ENCODE results near the gene ASCC3.
"Not testable (repeated sequence)": the region's sequence is repeated elsewhere in the genome, so short reads cannot be mapped to it uniquely, and the experiment has no call there.

ASCC3 gene, protein sequence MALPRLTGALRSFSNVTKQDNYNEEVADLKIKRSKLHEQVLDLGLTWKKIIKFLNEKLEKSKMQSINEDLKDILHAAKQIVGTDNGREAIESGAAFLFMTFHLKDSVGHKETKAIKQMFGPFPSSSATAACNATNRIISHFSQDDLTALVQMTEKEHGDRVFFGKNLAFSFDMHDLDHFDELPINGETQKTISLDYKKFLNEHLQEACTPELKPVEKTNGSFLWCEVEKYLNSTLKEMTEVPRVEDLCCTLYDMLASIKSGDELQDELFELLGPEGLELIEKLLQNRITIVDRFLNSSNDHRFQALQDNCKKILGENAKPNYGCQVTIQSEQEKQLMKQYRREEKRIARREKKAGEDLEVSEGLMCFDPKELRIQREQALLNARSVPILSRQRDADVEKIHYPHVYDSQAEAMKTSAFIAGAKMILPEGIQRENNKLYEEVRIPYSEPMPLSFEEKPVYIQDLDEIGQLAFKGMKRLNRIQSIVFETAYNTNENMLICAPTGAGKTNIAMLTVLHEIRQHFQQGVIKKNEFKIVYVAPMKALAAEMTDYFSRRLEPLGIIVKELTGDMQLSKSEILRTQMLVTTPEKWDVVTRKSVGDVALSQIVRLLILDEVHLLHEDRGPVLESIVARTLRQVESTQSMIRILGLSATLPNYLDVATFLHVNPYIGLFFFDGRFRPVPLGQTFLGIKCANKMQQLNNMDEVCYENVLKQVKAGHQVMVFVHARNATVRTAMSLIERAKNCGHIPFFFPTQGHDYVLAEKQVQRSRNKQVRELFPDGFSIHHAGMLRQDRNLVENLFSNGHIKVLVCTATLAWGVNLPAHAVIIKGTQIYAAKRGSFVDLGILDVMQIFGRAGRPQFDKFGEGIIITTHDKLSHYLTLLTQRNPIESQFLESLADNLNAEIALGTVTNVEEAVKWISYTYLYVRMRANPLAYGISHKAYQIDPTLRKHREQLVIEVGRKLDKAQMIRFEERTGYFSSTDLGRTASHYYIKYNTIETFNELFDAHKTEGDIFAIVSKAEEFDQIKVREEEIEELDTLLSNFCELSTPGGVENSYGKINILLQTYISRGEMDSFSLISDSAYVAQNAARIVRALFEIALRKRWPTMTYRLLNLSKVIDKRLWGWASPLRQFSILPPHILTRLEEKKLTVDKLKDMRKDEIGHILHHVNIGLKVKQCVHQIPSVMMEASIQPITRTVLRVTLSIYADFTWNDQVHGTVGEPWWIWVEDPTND (N-terminal part only)

DNA sequence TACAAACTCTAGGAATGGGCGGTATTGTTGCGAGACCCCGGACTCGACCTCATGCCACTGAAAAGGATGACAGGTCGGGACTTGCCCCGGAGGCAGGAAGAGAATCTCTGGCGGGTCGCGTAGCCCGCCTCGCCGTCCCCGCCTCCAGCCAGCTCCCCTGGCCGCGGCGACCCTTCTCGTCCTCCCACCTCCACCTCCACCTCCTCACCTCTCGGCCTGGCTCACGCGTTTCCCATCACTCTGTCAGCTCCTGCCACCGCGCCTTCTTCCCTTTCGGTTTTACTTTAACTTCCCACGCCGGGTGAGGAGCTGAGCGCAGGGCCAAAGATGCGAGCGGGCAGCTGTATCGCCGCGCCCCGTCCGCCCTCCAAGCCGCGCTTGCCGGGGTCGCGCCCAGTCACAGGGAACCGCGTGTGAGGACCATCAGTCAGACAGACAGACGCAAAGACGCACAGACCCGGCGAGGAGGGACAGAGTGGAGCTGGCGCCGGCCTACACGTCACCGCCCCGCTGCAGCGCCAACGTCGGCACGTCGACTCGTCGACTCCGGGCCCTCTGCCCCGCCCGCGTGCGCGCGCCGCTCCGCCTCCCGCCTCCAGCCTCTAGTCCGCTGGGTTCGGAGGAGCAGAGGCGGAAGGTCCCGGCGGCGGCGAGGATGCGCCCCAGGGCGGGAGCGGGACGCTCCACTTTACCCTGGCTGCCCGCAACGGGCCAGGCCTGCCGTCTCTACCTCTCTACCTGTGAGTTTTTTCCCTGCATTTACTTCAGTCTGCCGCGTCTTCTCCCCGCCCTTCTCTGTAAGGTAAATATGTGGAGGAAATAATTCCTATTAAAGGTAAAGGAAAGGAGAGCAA, at the start of gene ASCC3:
ASCC3 (minus strand) TSS at position 477 of the 854 bp plus-strand sequence. CDS start 13,332 bp downstream, outside the sequence.
- peak; percentile 54 for DNase-seq

DNA sequence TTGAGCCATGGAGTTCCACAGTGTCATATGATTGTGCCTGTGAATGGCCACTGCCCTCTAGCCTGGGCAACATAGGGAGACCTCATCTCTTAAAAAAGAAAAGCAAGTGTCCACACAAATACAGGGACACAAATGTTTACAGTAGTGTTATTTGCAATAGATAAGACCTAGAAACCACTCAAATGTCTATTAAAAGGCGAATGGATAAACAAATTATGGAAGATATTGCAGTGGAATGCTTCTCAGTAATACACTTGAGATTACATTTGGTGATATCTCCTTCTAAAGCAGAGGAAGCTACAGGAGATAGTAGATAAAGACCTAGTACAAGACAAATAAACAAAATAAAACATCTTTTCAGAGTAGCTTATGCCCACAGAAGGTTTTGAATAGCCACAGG, 44.6 kb upstream of the ASCC3 start:
- DNase-seq, result no peak

DNA sequence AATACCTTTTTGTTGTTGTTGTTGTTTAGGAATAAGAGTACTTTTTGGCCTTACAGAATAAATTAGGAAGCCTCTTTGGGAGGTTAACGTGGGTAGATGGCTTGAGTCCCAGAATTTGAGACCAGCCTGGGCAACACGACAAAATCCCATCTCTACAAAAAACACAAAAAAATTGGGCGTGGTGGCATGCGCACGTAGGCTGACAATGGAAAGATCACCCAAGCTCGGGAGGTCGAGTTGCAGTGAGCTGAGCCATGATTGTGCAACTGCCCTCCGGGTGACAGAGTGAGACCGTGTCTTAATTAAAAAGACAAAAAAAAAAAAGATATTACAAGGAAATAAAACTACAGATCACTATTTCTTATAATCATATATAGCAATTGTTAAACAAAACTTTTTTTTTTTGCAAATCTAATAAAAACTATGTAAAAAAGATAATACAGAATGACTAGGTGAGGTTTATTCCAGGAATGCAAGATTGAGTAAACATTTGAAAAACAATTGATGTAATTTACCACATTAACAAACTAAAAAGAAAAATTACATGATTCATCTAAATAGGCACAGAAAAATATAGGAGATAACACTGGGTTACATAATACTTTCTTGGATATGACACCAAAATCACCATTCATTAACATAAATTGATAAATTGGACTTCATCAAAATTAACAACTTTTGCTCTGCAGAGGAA, 43.6 kb upstream of the ASCC3 start:
- no peak for DNase-seq

DNA sequence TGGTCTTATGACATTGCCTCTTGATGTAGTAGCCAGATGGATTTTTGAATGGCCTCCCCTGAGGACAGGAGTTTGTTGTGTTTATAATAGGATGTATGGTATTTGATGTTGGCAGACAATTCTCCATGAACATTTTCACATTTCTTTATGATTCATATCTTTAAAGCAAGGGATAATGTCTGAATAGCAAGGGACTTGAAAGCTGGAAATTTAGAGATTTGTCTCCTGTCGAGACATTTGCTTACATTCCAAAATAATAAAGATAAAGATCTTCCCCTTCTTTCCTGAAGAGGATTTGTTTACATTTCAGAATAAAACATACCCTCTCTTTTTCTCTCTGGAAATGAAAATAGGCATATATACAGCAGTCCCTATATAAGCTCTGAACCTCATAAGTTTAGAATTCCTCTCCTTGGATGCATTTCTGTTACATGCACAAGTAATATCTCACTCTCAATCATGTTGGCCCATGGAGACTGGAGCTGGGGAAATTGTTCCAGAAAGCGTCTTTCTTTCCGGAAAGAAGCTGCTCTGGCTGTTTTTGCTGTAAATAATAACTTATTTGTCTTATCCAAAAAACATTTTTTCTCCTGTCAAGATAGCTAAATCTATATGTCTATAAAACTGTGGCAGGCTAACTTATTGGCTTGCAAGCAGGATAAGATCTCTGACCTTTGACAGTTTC, 42.5 kb upstream of the ASCC3 start:
- no peak for DNase-seq

DNA sequence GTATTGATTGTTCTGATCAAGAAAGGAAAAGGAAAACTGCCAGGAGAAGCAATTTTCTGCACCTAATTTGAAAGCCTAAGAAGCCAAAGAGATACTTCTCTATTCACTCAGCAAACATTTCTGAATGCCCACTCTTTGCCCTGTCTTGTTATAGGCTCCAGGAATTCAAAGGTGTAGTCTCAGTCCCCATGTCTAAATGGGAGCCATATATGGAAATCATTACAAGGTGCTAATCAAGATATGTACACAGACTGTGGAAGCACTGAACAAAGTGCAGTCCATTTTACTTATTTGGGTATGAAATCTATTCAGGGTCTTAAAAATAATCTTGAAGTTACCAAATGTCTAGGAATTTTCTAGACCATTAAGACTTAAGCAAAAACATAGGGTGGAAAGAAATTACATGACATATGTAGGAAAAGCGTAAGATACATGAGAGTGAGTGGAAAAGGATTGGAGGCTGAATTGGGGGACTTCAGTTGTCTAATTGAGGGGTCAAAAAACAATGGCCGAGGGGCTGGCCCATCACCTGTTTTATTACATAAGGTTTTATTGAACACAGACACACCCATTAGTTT, 39.0 kb upstream of the ASCC3 start:
- no peak for DNase-seq

DNA sequence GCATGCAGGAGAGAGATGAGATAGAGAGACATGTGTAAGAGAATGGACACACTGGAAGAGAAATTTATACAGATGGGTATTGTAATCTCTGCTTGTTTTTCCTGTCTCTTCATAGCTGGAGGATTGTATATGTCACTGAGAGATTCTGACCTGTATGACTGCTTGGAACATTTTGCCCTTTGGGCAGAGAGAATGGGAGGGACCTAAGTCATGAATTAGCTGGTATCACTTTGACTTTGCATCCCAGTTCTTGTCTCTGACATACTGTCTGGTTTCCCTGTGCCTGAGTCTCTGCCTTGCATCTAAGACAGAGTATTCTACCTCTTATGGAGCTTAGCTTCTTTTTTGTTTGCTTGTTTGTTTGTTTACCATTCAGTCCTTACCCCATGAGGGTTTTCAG, 37.0 kb upstream of the ASCC3 start:
- no peak for DNase-seq

DNA sequence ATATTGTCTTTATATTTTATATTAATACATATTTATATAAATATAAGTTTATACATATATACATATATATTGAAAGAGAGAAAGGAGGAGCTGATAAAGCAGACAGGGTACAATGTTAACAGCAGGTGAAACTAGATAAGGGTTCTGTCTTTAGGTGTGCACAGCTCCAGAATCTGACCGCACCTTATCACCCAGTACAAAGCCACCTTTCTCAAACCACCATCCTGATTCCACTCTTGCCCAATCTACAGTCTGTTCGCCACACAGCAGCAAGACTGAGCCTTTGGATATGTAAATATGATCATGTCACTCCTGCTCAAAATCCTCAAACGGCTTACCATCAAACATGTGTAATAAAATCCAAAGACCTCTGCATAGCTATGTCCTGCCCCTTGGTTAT, 34.7 kb upstream of the ASCC3 start:
- DNase-seq, result no peak

DNA sequence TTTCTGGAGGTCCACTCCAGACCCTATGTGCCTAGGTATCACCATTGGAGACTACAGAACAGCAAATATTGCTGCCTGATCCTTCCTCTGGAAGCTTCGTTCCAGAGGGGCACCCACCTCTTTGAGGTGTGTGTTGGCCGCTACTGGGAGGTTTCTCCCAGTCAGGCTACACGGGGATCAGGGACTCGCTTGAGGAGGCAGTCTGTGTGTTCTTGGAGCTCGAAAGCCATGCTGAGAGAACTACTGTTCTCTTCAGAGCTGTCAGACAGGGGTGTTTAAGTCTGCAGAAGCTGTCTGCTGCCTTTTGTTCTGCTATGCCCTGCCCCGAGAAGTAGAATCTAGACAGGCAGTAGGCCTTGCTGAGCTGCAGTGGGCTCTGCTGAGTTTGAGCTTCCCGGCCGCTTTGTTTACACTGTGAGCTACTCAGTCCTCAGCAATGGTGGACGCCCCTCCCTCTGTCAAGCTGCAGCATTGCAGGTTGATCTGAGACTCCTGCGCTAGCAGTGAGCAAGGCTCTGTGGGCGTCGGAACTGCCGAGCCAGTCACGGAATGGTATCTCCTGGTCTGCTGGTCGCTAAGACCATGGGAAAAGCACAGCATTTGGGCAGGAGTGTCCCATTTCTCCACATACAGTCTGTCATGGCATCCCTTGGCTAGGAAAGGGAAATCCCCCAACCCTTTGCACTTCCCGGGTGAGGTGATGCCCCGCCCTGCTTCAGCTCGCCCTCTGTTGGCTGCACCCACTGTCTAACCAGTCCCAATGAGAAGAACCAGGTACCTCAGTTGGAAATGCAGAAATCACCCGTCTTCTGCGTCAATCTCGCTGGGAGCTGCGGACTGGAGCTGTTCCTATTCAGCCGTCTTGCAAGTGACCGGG, 32.5 kb upstream of the ASCC3 start:
- DNase-seq, result no peak

DNA sequence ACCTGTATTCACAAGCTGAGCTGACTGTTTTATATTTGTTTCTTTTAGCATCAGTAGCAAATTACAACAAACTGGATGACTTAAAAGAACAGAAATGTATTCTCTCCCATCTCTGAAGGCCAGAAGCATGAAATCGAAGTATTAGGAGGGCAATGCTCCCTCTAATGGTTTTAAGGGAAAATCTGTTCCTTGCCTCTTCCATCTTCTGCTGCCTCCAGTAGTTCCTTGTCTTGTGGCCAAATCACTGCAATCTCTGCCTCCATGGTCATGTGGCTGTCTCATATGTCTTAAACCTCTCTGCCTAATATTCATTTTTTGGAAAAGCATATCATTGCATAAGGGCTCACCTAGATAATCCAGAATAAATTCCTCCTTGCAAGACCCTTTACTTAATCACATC, 25.2 kb upstream of the ASCC3 start:
- DNase-seq, result no peak

DNA sequence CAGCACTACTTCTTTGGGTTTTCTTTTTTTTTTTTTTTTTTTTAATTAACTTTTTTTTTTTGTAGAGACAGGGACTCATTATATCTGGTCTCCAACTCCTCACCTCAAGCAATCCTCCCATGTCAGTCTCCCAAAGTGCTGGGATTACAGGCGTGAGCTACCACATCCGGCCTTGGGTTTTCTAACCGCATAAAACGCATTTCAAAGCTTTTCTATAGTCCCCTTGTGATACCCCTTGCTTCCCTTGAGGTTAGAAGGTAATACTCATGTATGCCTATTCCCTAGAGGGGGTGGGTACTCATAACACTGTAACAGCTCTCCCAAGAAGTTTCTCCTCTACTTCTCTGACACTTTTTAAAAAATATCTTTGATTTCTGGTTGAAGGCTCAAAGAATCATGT, 23.9 kb upstream of the ASCC3 start:
- no peak for DNase-seq

DNA sequence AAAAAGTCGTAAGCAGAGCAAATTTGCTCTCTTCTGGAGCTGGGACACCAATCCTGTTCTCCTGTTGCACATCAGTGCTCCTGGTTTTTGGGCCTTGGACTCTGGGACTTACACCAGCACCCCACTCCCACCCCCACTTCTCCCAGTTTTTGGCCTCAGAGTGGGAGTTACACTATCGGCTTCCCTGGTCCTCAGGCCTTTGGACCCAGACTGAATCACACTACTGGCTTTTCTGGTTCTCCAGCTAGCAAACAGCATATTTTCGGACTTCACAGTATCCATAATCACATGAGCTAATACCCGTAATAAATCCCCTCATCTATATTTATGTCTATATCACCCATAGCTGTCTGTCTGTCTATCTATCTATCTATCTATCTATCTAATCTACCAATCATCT, 23.2 kb upstream of the ASCC3 start:
- DNase-seq, result no peak

DNA sequence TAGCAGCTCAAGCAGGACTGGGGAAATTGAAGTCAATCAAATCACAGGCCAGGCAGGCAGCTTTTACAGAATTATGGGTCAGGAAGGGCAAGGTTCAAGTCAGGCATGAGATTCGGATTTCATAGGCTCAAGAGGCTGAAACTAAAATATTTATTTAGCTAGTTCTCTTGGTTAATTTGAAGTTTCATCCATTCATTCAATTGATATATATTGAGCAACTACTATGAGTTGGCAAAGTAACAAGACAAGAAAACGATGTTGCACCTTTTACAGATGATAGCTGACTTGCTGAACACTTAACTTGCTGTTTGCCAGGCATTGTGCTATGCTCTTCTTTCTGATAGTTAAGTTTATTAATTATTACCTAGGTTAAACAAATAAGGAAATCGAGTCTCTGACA, 20.5 kb upstream of the ASCC3 start:
- DNase-seq, result no peak

DNA sequence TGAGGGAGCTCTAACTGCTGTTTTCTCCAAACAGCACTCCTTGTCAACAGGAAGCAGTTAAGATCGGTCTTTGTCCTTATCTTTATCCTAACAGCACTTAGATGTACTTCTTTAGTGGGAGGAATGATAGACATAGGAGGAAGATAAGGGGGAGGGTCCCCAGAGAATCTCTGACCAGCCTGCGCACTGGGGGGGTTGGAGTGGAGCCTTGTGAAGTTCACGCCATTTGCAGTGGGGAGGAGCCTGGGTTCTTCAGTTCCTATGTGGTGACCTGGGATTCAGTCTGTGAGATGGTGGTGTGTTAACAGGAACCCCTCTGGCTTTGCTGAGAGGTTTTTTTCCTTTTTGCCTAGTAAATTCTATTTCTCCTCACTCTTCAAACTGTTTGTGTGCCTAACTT, 18.1 kb upstream of the ASCC3 start:
- DNase-seq, result no peak

DNA sequence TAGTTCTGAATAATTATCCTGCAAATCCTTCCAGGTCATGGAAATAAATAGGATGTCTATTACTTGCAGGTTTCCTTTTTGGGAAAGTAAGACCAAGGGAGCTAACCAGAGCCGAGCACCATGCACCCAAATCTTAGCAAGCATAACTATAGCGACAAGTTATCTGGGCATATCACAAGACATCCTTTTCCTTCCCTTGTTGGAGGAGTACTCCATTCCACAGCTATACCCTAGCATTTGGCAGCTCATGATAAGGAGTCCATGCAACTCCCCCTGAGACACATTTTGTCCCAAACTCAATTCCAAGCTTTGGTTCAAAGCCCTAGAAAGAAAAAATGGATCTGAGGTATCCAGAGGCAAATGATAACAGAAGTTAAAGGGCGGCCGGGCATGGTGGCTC, 16.5 kb upstream of the ASCC3 start:
- no peak for DNase-seq

DNA sequence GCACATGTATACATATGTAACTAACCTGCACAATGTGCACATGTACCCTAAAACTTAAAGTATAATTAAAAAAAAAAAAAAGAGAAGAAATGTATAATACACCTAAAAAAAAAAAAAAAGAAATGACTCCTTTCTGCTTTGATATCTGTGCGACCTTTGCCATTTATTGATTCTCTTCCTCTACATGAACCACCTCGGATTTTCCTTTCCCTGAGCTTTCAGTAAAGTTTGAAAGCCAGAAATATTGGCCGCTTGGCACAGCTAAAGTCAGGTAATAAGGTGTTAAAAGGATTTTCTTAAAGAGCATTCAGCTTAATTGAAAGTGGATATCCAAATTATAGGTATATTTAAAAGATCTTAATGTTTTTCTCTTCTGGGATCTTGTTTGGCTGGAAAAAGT, 12.6 kb upstream of the ASCC3 start:
- no peak for DNase-seq

DNA sequence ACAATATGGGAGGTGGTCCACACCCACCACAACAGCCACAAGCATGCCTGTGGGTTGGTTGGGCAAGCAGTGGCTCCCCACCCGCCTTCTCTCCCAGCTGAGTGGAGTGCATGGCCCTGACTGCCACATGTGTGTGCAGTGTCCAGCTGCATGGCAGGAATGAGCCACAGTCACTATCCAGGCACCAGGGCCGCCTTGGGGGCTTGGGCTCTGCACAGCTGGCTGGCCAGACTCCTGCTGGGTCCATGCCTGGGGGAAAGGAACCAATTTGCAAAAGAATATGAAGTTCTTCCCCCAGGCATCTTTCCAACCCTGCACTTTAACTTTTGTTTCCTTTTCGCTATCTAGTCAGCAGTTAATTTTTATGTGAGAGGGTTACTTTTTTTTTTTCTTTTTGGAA, 11.6 kb upstream of the ASCC3 start:
- no peak for DNase-seq

DNA sequence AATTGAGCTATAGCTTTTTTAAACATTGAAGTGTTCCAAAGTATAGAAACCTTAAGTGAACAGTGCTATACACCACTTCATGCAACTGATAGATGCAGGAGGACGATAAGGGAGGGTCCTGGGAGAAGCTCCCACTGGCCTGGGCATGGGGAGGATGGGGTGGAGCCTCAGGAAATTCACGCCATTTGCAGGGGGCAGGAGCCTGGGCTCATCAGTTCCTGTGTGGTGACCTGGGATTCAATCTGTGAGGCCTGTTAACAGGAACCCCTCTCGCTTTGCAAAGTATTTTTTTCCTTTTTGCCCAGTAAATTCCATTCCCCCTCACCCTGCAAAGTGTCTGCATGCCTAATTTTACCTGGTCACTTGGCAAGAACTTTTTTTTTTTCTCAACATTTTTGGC, 11.0 kb upstream of the ASCC3 start:
- DNase-seq, result no peak

DNA sequence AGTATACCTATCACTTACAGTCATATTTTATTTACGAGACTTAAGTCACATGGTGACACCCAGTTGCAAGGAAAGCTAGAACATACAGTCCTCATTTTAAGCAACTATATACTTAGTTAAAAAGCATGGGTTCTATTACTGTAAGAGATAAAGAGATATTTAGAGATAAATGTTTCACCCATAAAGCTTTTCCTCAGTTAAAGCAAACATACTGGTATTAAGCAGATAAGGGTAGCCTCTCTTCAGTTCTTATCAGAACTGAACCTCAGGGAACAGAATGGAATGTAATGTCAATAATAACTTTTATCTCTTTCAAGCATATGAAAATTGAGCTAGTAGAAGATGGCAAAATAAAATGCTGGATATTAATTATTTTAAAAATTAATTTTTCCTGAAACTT, 9.9 kb upstream of the ASCC3 start:
- DNase-seq, result no peak

DNA sequence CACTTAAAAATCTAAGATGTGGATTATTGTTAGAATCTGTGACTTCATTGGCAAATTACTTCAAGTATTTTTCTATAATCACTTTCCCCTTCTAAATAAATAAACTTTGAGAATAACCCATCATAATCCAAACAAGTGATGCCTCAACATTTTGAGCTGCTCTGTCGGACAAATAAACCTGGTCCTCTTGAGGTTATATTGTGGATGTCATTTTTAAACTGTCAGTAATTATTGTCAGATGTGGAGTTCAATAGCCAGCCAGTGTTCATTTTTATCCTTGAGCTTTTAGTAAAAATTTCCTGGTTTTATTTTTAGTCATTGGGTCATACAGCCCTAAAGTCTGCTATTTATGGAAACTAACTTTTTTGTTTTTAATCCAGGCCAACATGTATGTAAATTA, 9.5 kb upstream of the ASCC3 start:
- not testable (repeated sequence) for DNase-seq

DNA sequence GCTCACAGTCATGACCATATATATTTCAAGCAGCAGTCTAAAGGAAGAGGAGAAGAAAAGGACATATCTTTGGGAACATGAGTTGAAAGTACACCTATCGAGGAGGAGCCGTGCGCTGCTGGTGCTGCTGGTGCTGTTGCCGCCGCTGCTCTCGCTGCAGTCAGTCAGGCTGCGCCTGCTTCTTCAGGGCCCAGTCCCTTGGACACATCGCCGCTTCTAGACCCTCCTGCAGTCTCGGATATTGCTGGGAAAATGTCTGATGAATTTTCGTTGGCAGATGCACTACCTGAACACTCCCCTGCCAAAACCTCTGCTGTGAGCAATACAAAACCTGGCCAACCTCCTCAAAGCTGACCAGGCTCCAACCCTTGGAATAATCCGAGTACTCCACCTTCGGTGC, 8.2 kb upstream of the ASCC3 start:
- no peak for DNase-seq

Measured in NCI-H1436 treated with DMSO at 0.1 percent for 48 hours (cell line).